Osteoblast (primary cell): Measurements from ENCODE around the gene COL1A1. TPM values are rescaled to one million over a fixed set of nuclear protein-coding genes. Genes with fewer than 3 reads are reported as not detected.
A peak's percentile ranks its signal among the peaks of the same experiment; 100 is the strongest.

ENCODE experiments used
- DNase-seq: peaks from one replicate; pipeline ENCODE4 v3.0.0; 2011; ENCODE audit warnings: low spot score, mixed read lengths; ENCODE audit not compliant: insufficient read length; ENCODE audit errors: missing footprints
- H2AFZ ChIP-seq: 2 replicates; pipeline ENCODE4 v1.6.0; 2011; ENCODE audit warnings: mild to moderate bottlenecking, low read length
- H3K27ac ChIP-seq: 2 replicates; pipeline ENCODE4 v1.5.1; 2011; ENCODE audit warnings: mild to moderate bottlenecking, low read depth, low read length, moderate library complexity
- H3K27me3 ChIP-seq: 2 replicates; pipeline ENCODE4 v1.6.0; 2012; ENCODE audit warnings: mild to moderate bottlenecking, control low read depth, inconsistent platforms, low read length, moderate library complexity; ENCODE audit not compliant: insufficient read depth
- H3K36me3 ChIP-seq: 2 replicates; pipeline ENCODE4 v1.5.1; 2011; ENCODE audit warnings: mild to moderate bottlenecking, low read length, control low read depth, moderate library complexity; ENCODE audit not compliant: insufficient read depth
- H3K4me1 ChIP-seq: 2 replicates; pipeline ENCODE4 v1.5.1; 2011; ENCODE audit warnings: mild to moderate bottlenecking, low read length, control low read depth, moderate library complexity; ENCODE audit not compliant: insufficient read depth
- H3K4me2 ChIP-seq: 2 replicates; pipeline ENCODE4 v1.6.0; 2011; ENCODE audit warnings: mild to moderate bottlenecking, low read length; ENCODE audit not compliant: insufficient read depth
- H3K4me3 ChIP-seq: fragments of 200-600 bp; sonication (generic); 3 replicates; pipeline ENCODE4 v1.5.1; 2012; ENCODE audit warnings: mild to moderate bottlenecking, low read length, inconsistent platforms; ENCODE audit not compliant: insufficient read depth
- H3K79me2 ChIP-seq: 2 replicates; pipeline ENCODE4 v1.6.0; 2012; ENCODE audit warnings: mild to moderate bottlenecking, low read length, control low read depth, inconsistent platforms; ENCODE audit not compliant: insufficient read depth
- H3K9me3 ChIP-seq: 2 replicates; pipeline ENCODE4 v1.5.1; 2011; ENCODE audit warnings: low read depth, low read length, control low read depth
- H4K20me1 ChIP-seq: 2 replicates; pipeline ENCODE4 v1.6.0; 2012; ENCODE audit warnings: mild to moderate bottlenecking, low read length, control low read depth; ENCODE audit not compliant: insufficient read depth
- total RNA-seq: library from RNA; depleted of rRNA; stranded (reverse); fragments of >200 nt; gene quantifications from 2 replicates; pipeline ENCODE4 v1.2.3, GENCODE V29; 2012
- TF ChIP-seq, protein P1 (sequence below): IDR thresholded peaks from 2 replicates; pipeline ENCODE4 v1.5.1; 2011; ENCODE audit warnings: mild to moderate bottlenecking, low read depth, low read length, moderate library complexity; ENCODE audit errors: extremely low read depth

The COL1A1 gene
- total RNA-seq, 1 donor = 8,987 TPM

DNA sequence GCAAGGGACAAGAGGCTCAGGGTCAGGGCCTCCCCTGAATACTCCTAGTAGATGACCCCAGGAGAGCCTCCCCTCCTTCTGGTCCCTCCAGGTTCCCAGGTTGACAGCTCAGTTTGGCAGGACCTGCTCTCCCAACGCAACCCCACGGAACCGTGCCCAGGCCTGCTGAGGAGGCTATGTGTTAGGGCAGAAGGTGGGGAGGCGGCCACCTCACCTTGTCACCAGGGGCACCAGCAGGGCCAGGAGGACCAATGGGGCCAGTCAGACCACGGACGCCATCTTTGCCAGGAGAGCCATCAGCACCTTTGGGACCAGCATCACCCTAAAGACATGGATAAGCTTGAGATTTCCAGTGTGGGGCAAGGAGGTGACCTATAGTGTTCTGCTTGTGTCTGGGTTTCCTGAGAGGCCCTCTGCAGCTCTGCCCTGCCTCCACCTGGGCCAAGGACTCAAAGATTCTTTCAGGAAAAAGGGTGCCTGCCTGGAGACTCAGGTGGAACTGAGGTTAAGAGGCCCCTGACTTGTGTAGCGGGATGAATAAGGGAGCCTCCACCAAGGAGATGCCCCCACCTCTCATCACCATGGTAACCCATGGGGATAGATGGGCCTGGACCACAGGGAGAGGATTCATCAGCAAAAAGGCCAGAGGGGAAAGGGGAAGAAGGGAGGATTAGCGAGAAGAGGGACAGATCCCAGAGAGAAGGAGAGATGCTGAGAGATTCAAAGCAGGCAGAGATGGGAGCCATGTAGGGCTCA, 10.7 kb downstream of the COL1A1 start:
- H3K4me1 ChIP-seq = peaks cover 47% of the 10 kb centered on the region
- no peak for DNase-seq
- H3K9me3 ChIP-seq = no peaks in the 10 kb centered on the region
- H2AFZ ChIP-seq = no peak overlapping the region
- TF ChIP-seq, protein P1, sequence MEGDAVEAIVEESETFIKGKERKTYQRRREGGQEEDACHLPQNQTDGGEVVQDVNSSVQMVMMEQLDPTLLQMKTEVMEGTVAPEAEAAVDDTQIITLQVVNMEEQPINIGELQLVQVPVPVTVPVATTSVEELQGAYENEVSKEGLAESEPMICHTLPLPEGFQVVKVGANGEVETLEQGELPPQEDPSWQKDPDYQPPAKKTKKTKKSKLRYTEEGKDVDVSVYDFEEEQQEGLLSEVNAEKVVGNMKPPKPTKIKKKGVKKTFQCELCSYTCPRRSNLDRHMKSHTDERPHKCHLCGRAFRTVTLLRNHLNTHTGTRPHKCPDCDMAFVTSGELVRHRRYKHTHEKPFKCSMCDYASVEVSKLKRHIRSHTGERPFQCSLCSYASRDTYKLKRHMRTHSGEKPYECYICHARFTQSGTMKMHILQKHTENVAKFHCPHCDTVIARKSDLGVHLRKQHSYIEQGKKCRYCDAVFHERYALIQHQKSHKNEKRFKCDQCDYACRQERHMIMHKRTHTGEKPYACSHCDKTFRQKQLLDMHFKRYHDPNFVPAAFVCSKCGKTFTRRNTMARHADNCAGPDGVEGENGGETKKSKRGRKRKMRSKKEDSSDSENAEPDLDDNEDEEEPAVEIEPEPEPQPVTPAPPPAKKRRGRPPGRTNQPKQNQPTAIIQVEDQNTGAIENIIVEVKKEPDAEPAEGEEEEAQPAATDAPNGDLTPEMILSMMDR = no peak
- no peak overlapping the region for H3K4me3 ChIP-seq
- H4K20me1 ChIP-seq = peaks cover 94% of the 10 kb centered on the region
- H3K27ac ChIP-seq = peak overlapping the region; percentile 96
- H3K36me3 ChIP-seq = peaks cover 100% of the 10 kb centered on the region
- H3K4me2 ChIP-seq = no peak overlapping the region
- H3K79me2 ChIP-seq = peaks cover 53% of the 10 kb centered on the region
- H3K27me3 ChIP-seq = no peaks in the 10 kb centered on the region

DNA sequence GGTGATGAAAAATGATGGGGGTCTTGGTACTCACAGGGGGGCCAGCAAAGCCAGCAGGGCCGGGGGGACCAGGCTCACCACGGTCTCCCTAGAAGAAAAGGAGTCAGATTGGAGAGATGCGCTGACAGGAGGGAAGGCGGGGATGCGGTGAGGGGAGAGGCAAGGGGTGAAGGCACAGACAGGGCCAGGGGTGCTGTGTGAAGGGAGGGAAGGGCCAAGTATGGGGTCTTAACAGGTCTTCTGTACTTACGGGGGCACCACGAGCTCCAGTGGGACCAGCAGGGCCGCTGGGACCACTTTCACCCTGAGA, 11.2 kb downstream of the COL1A1 start:
- Histone ChIP-seq H3K27ac (peak overlapping the region; percentile 96), H3K4me3 (no peak overlapping the region), H3K79me2 (peaks cover 48% of the 10 kb centered on the region), H3K4me1 (peaks cover 41% of the 10 kb centered on the region), H3K27me3 (no peaks in the 10 kb centered on the region), H3K9me3 (no peaks in the 10 kb centered on the region), H3K4me2 (no peak overlapping the region), H2AFZ (no peak overlapping the region), H4K20me1 (peaks cover 94% of the 10 kb centered on the region), H3K36me3 (peaks cover 100% of the 10 kb centered on the region)
- DNase-seq = no peak
- TF ChIP-seq, protein P1 = no peak

DNA sequence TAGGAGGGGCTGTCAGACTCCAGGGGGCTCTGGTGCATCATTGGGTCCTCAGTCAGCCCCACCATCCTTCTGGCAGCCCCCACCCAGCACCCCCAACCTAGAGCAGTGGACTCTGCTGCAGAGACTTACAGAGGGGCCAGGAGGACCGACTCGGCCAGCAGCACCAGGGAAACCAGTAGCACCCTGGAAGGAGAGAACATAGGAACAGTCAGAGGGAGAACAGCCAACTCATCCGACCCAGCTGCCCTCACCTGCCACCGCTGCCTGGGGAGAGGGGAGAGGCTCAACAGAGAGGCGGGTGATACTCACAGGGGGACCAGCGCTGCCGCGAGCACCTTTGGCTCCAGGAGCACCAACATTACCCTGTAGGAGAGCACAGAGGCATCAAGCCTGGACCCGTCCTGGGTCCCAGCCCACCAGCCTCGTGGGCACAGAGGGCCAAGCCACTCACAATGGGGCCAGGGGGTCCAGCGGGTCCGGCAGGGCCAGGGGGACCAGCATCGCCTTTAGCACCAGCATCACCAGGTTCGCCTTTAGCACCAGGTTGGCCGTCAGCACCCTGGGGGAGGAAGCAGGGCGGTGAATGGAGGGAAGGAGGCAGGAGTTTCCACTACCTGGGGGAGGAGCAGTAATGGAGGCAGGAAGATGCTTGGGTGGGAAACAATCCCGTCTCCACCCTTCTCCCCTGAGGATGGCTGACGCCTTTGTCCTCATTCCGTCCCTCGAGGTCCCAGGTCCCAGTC, 11.7 kb downstream of the COL1A1 start:
- peaks cover 89% of the 10 kb centered on the region for H4K20me1 ChIP-seq

More for the DNA sequence above, 11.7 kb downstream of the COL1A1 start:
- peak overlapping the region; percentile 96 for H3K27ac ChIP-seq
- H3K4me3 ChIP-seq = no peak overlapping the region
- no peaks in the 10 kb centered on the region for H3K27me3 ChIP-seq
- no peak for DNase-seq
- no peak overlapping the region for H2AFZ ChIP-seq
- peaks cover 39% of the 10 kb centered on the region for H3K4me1 ChIP-seq
- peaks cover 100% of the 10 kb centered on the region for H3K36me3 ChIP-seq
- no peaks in the 10 kb centered on the region for H3K9me3 ChIP-seq
- TF ChIP-seq, protein P1 = no peak
- no peak overlapping the region for H3K4me2 ChIP-seq
- peaks cover 43% of the 10 kb centered on the region for H3K79me2 ChIP-seq
